HG03575 (cell line): ENCODE data around the gene ARFRP1.

Source experiments
- ATAC-seq: cut with Tn5 transposase; IDR thresholded peaks from one replicate; pipeline ENCODE4 v1.9.1; 2021; ENCODE audit not compliant: unreplicated experiment, insufficient number of reproducible peaks, low FRiP score; ENCODE audit errors: extremely low read depth

Gene ARFRP1

DNA sequence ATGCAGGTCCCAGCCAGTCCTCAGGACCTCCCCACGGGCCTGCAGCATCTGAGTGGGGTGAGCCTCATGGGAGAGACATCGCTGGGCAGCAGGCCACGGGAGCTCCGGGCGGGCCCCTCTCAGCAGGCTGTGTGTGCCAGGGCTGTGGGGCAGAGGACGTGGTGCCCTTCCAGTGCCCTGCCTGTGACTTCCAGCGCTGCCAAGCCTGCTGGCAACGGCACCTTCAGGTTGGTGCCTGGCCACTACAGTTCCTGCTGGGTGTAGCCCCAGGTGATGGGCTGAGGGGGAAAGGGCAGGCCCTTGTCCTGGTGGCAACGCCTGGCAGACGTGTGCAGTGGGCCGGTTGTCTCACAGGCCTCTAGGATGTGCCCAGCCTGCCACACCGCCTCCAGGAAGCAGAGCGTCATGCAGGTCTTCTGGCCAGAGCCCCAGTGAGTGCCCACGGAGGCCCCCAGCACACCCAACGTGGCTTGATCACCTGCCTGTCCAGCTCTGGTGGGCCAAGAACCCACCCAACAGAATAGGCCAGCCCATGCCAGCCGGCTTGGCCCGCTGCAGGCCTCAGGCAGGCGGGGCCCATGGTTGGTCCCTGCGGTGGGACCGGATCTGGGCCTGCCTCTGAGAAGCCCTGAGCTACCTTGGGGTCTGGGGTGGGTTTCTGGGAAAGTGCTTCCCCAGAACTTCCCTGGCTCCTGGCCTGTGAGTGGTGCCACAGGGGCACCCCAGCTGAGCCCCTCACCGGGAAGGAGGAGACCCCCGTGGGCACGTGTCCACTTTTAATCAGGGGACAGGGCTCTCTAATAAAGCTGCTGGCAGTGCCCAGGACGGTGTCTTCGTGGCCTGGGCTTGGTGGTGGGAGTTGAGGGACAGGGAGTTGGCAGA lies 12.1 kb downstream of the ARFRP1 start:
- no peak for ATAC-seq

DNA sequence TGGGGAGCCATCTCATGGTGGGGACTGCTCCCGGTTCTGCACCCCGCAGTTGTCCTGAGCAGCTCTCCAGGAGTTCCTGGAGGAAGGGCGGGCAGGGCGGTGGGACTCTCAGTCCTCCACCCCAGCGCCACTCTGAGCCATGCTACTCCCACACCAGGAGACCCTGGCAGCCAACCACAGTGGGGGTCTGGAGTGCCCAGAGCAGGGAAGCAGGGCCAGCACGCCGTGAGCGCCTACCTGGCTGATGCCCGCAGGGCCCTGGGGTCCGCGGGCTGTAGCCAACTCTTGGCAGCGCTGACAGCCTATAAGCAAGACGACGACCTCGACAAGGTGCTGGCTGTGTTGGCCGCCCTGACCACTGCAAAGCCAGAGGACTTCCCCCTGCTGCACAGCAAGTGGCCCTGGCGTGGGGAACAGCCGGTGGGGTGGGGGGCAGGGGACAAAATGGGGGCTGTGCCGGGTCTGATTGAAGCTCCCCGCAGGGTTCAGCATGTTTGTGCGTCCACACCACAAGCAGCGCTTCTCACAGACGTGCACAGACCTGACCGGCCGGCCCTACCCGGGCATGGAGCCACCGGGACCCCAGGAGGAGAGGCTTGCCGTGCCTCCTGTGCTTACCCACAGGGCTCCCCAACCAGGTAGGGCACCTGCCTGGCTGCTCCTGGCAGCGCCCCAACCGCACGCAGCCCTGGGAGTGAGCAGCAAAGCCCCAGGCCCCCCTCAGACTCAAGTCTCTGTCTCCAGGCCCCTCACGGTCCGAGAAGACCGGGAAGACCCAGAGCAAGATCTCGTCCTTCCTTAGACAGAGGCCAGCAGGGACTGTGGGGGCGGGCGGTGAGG lies 13.0 kb downstream of the ARFRP1 start:
- no peak for ATAC-seq

DNA sequence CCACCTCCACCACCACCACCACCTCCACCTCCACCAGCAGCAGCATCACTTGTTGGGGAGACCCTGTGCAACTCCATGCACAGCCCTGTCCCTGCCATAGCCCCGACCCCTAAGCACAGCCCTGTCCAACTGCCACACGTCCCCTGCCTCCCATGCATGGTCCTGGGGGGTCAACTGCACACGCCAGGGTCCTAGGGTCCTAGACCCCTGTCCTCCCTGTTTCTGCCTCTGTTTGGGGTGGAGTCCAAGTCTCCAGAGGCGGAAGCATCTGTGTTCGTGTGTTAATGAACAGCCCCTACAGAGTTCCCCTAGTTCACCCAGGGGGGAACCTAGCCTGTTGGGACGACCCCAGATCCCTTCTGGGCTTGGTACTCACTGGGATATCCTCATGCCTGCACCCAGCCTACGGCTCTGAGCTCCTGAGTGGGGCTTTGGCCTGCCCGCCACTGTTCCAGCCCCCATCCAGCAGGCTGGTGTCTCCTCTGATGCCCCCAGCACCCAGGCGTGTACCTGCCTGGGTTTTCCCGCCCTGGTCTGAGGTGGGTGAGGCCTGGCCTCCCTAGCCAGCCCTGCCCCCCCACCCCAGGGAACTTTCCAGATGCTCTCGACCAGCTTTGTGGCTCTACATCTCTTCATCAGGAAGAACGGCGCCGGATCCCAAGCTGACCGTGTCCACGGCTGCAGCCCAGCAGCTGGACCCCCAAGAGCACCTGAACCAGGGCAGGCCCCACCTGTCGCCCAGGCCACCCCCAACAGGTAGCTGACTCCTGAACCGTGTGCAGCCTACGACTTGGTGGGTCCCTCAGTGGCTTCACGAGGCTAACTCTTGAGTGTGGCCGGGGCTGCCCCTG lies 13.8 kb downstream of the ARFRP1 start:
- ATAC-seq: no peak

GRCh38 chr20:63693083-63693732 lies 14.6 kb downstream of the ARFRP1 start:
- ATAC-seq: no peak

DNA sequence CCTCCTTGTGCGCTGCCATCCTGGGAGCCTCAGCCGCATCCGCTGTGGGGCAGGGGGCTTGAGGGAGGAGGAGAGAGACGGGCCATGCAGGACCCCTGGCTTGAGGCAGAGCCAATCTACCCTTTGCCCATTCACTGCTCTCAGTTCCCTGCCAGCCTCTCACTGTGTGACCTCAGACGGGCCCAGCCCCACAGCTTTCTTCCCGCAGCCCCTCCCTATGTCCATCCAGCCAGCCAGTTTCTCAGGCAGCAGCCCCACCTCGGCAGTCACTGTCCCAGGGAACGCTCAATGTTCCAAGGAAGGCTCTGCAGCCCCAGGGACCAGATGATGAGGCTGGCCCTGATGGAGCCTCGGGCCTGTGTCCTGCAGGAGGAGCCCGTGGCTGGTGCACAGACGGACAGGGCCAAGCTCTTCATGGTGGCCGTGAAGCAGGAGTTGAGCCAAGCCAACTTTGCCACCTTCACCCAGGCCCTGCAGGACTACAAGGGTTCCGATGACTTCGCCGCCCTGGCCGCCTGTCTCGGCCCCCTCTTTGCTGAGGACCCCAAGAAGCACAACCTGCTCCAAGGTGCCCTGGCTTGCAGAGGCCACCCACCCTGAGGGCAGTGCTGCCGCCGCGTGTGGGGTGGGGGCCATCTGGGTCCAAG lies 15.2 kb downstream of the ARFRP1 start:
- no peak for ATAC-seq

DNA sequence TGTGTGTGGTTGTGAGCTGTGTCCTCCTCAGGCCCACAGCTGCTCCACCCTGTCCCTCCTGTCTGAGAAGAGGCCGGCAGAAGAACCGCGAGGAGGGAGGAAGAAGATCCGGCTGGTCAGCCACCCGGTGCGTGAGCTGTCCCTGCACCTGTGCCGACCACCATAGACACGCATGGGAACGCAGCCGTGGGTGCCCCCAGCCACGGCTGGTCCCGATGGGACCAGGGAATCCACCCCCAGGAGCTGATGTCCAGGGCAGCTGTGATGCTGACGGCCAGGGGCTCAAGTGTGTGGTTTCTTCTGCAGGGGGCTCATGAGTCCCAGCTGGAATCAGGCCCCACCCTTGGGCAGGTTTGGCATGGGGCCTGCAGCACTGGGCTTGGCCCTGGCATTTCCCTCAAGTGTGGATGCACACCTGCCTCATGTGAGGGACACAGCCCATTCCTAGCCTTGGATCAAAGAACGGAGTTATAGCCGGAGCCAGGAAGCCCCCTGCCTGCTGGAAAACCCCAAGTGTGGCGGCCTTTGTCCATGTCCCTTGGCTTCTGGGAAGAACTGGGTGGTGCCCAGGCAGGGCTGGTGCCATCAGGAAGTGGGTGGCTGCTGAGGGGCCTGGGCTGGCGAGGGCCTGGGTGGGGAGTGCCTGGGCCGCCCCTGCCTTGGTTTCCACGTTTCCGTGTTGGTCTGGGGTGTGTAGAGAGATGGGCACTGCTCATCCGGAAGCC lies 15.9 kb downstream of the ARFRP1 start:
- no peak for ATAC-seq

GRCh38 chr20:63690898-63691710 lies 16.7 kb downstream of the ARFRP1 start:
- ATAC-seq: no peak

- ATAC-seq: no peak
Measured at GRCh38 chr20:63690003-63690897, 17.5 kb downstream of the ARFRP1 start.

DNA sequence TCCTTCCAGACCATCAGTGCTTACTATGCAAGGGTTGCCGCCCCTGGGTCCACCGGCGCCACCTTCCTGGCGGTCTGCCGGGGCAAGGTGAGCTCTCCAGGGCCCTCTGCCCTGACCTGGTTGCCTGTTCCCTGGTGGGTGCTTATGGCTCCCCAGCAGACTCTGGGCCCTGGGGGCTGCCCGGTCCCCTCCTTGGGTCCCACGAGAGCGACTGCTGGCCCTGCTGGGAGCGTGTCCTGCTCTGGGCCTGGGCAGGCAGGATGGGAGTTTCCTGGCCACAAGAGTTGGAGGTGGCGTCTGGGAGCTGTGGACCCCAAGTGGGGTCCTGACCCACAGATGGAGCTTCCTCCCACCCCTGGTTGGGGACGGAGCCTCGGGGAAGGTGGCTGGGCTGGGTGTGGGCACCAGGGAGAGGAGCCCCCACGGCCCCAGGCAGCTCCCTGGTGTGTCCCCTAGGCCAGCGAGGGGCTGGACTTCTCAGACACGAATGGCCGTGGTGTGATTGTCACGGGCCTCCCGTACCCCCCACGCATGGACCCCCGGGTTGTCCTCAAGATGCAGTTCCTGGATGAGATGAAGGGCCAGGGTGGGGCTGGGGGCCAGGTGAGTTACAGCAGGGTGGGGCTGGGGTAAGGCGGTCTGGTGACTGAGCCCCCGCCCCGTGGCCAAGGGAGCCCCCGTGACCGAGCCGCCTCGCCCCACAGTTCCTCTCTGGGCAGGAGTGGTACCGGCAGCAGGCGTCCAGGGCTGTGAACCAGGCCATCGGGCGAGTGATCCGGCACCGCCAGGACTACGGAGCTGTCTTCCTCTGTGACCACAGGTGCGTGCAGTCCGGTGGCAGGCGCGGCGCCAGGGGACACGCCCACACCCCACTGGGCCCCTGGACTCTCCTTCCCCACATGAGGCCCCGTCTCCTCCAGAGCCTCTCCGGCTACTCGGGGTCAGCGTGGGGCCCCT lies 18.5 kb downstream of the ARFRP1 start:
- no peak for ATAC-seq

DNA sequence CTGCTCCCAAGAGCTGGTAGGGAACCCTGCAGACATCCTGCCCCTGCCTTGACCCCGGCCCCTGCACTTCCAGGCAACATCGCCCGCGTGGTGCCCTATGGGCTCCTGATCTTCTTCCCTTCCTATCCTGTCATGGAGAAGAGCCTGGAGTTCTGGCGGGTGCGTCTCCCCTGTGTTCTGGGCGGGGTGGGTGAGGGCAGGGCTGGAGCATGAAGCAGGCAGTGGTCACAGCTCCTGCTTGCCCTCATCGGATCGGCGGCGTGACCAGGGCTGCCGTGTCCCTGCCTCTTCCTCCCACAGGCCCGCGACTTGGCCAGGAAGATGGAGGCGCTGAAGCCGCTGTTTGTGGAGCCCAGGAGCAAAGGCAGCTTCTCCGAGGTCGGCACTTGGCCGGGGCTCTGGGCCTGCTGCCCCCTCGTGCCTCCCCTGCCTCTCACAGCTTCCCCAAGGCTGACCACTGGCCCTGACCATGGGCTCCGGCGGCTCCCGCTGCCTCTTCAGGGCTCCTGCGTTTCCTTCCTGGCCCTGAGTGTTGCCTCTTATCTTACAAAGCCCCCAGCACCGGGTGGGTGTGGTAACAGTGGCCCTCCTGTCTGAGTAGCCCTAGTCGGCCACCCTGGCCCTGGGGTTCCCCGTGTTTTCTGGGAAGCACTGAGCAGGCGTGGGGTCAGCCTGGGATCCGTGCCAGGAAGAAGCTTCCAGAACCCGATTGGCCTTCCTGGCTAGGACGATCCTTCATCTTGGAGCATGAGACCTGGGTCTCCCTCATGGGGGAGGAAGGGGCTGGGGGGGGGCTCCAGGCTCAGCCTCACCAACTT lies 19.3 kb downstream of the ARFRP1 start:
- ATAC-seq: no peak

DNA sequence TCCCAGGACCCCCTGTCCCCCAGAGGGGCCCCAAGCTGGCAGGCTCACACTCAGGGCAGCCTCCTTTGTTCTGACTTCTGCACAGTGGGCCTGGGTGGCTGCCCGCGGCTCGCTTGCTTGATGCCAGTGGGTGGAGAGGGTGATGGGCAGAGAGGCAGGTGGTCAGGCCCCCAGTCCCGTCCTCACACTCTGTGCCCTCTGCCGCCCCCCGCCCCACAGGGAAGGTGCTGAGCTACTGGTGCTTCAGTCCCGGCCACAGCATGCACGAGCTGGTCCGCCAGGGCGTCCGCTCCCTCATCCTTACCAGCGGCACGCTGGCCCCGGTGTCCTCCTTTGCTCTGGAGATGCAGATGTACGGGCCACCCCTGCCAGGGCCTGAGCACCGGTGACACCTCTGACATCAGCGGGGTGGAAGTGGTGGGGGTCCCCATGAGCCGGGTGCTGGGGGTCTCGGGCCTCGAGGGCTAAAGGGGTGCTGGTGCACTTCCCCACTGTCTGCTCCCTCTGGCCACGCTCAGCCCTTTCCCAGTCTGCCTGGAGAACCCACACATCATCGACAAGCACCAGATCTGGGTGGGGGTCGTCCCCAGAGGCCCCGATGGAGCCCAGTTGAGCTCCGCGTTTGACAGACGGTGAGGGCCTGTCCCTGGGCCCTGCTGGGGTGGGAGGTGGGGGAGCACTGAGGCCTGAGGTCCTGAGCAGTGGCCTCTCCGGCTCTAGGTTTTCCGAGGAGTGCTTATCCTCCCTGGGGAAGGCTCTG lies 20.2 kb downstream of the ARFRP1 start:
- ATAC-seq: no peak

- no peak for ATAC-seq
Measured at GRCh38 chr20:63686492-63687321, 21.1 kb downstream of the ARFRP1 start.

- ATAC-seq: no peak
Measured at GRCh38 chr20:63686094-63686491, 21.7 kb downstream of the ARFRP1 start.
